ENCODE results near the gene ZNF213.
A peak's percentile ranks its signal among the peaks of the same experiment; 100 is the strongest.
"Not testable (repeated sequence)": the region's sequence is repeated elsewhere in the genome, so short reads cannot be mapped to it uniquely, and the experiment has no call there.

ZNF213 gene

GRCh38 chr16:3131755-3132377, 3.0 kb upstream of the ZNF213 start:
- DNase-seq = peak; percentile 74

DNA sequence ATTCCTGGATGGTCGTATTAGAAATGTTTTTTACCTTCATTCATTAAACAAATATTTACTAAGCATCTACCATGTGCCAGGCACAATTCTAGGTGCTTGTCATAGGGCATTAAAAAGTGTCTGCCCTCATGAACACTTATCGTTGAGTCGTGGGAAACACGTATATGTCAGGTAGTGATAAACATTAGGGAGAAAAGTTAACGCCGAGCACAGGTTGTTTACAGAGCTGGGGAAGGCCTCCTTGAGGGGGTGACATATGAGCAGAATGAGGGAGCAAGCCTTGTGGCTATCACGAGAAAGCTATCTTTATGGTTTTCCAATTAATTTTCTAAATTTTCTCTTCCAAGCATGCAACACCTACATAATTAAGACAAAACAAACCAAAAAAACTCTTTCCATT, 985 bp upstream of the ZNF213 start:
- no peak for DNase-seq

DNA sequence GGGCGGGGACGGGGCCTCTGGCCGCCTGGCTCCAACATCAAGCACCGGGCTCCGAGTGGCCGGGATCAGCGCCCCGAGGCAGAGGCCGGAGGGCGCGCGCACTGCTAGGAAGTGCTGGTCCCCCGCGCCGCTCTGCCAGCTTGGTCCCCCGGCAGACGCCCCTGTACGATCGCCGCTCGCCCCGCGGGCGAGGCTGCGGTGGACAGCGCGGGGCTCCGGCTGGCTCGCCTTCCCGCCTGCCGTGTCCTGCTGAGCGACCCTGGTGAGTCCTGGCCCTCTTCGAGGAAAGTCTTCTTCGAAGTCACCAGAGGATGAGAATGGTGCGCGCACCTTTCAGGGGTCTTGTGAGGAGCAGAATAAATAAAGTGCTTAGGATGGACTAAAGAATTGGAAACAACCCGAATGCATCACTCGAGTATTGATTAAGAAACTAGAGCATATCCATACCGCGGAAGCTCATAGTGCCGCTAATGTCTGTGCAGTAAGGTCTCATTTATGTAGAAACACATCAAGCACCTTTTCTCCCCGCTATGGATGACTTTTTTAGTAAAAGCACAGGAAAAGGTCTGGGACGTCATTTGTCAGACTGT, 392 bp downstream of the ZNF213 start:
- no peak for DNase-seq

GRCh38 chr16:3137267-3137666, 2.4 kb downstream of the ZNF213 start:
- no peak for DNase-seq

DNA sequence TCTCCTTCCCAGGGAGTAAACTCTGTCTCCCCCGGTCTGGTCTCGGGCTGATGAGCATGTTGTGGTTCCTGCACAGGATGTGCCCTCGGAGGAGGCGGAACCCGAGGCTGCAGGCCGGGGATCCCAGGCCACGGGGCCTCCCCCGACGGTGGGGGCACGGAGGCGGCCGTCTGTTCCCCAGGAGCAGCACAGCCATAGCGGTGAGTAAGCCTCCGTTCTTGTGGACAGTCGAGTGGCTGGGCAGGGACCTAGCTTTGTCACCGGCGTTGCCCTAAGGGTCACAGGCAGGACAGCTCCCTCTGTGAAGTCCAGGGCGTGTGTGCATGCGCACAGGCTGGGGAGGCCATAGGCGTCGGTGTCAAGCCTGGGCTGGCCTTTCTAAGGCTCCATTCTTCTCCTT, 3.5 kb downstream of the ZNF213 start:
- no peak for DNase-seq

DNA sequence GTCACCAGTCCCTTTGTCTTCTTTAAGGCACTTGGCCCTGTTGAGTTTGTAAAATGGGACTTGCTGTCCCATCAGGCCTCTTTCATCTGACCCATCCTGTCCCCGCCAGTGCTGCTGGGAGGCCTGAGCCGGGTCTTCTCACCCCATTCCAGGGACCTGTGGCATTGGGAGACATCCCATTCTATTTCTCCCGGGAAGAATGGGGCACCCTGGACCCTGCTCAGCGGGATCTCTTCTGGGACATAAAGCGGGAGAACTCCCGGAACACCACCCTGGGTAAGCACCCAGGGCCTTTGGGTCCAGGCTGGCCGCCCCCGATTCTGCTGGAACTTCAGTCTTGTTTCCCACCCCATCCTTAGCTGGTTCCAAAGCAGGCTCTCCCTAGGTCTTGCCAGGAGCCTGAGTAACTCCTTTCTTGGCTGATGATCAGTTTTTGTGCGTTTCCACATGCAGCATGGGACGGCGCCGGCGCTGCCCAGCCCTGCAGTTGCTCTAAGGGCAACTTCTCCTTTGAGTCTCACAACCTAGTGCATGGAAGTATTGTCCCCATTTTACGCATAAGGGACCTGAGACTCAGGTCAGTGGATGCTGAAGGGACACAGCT, 4.1 kb downstream of the ZNF213 start:
- no peak for DNase-seq

- DNase-seq = not testable (repeated sequence)
Observed at GRCh38 chr16:3139561-3139960, 4.7 kb downstream of the ZNF213 start.

DNA sequence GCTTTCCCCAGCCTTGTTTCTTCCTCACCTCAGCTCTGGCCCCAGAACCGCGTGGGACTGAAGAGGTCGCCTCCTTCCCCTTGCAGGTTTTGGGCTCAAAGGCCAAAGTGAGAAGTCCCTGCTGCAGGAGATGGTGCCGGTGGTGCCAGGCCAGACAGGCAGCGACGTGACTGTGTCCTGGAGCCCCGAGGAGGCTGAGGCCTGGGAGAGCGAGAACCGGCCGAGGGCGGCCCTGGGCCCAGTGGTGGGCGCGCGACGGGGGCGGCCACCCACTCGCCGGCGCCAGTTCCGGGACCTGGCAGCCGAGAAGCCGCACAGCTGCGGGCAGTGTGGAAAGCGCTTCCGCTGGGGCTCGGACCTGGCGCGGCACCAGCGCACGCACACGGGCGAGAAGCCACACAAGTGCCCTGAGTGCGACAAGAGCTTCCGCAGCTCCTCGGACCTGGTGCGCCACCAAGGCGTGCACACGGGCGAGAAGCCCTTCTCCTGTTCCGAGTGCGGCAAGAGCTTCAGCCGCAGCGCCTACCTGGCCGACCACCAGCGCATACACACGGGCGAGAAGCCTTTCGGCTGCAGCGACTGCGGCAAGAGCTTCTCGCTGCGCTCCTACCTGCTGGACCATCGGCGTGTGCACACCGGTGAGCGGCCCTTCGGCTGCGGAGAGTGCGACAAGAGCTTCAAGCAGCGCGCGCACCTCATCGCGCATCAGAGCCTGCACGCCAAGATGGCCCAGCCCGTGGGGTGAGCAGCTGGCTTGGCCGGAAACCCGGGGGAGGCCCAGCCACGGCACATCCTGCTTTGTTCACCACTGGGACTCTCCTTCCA, 6.0 kb downstream of the ZNF213 start:
- DNase-seq = no peak

- DNase-seq = no peak
Observed at GRCh38 chr16:3141781-3142311, 7.0 kb downstream of the ZNF213 start.

GRCh38 chr16:3142327-3142726, 7.5 kb downstream of the ZNF213 start:
- DNase-seq = no peak

- no peak for DNase-seq
Observed at GRCh38 chr16:3142770-3143169, 7.9 kb downstream of the ZNF213 start.

- DNase-seq = no peak
Observed at GRCh38 chr16:3143189-3143588, 8.4 kb downstream of the ZNF213 start.

DNA sequence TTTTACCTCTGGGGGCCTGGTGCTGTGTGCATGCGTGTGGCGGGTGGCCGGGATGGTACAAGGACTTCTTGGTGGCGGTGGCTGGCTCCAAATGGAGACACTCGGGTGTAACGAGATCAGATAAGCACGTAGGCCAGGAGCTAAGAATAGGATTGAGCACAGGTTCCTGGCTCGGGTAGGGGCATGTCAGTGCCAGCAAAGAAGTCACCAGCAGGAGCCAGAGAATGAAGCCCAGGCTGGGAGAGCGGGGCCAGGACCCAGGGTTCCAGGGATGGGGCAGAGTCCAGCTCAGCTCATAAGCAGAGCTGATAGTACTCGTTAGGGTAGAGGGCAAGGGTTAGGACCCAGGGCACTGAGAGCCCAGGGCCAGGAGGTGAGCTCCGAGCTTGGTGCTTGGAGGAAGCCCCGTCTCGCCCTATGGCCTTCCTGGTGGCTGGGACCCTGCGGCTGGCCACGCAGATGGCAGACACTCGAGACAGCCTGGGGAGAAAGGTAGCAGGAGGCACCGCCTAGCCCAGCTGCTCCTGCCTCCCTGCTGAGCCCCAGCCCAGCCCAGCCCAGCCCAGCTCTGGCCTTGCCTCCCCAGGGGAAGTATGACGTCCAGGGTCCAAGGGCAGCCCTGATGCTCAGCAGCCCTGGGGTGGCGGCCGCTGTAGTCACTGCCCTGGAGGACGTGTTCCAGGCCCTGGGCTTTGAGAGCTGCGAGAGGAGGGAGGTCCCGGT, 8.9 kb downstream of the ZNF213 start:
- no peak for DNase-seq

DNA sequence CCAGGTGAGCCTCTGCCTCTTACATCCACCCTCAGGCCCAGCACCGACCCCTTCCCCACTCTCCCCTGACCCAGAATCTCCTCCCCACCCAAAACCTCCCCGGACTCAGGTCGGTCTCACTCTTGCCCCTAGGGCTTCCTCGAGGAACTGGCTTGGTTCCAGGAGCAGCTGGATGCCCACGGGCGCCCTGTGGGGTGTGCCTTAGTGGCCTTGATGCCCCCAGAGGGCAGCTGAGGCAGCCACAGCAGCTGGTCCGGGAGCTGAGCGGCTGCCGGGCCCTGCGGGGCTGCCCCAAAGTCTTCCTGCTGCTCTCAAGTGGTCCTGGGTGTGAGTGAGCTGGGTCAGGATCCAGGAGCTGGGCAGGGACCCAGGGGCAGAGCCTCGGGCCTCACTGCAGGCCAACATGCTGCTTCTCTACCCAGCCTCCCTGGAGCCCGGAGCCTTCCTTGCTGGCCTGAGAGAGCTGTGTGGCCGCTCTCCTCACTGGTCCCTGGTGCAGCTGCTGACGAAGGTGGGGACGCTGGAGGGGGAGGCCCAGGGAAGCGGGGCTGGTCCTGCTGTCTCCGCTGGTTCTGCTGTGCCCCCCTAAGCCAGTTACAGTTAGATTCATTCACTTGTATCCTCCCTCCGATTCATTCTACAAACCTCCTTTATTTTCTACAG, 9.6 kb downstream of the ZNF213 start:
- no peak for DNase-seq

DNA sequence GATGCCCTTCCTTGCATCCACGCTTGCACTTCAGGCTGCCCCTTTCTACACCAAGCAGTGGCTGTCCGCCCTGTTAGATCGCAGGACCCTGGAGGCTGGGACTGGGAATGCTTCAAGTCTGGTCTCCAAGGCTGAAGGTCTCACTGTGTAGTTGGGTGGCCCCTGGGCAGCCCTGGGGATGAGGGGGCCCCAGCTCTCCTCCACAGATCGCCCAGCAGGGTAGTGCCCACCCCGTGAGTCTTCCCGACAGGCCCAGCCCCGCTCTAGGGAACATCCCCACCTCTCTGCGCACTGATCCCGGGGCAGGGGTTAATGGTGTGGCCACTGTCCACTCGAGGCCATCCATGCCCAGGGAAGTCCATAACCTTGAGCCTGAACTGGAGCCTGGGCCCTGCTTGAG, 10.3 kb downstream of the ZNF213 start:
- DNase-seq = no peak

DNA sequence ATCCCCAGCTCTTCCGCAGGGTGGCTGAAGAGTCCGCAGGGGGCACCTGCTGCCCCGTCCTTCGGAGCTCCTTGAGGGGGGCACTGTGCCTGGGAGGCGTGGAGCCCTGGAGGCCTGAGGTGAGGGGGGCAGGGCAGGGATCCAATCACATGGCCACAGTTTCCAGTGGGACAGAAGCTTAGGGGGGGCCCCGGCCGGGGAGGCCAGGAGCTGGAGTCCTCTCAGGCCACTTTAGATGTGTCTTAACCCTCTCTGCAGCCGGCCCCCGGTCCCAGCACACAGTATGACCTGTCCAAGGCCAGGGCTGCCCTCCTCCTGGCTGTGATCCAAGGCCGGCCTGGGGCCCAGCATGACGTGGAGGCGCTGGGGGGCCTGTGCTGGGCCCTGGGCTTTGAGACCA, 10.8 kb downstream of the ZNF213 start:
- DNase-seq = no peak

DNA sequence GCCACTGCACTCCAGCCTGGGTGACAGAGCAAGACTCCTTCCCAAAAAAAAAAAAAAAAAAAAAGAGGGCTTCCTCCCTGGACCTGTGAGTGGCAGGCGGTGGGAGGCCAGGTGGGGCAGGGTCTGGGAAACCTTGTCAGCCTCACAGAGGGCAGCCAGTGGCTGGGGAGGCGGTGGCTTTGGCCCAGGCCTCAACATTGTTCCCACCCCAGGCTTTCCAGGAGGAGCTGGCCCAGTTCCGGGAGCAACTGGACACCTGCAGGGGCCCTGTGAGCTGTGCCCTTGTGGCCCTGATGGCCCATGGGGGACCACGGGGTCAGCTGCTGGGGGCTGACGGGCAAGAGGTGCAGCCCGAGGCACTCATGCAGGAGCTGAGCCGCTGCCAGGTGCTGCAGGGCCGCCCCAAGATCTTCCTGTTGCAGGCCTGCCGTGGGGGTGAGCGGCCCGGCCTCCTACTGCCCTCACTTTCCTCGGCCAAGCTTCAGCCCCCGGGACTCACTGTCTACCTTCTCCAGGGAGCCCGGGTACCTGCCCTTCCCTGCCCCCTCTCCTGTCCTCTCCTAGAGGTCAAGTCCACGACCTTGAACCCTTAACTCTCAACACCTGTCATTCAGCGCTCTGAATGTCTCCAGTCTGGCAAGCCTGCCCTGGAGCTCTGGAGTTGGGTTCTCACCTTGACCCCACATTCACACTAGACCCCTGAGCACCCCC, 12.4 kb downstream of the ZNF213 start:
- no peak for DNase-seq

- DNase-seq = no peak
Observed at GRCh38 chr16:3147757-3148104, 12.9 kb downstream of the ZNF213 start.

GRCh38 chr16:3148256-3149192, 13.7 kb downstream of the ZNF213 start:
- DNase-seq = no peak

DNA sequence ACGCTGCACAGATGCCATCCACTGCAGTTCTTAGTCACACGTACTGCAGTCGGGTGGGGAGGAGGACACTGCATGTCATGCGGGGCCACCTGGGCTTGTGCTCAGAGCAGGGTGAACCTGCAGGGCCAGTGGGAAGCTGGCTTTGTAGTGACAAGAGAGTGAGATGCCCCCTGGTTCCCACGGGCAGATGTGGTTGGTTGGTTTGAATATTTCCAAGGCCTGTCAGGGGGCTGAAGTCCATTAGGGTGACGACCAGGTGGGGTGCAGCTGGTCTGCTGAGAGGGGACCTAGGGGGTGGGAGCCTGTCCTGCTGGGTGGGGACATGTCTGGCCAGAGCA, 14.3 kb downstream of the ZNF213 start:
- no peak for DNase-seq

All from activated CD8-positive, alpha-beta memory T cell treated with anti-CD3 and anti-CD28 coated beads, Interleukin-2, amount 50 U/mL, for 48 hours (primary cell).